GM12864 (cell line): ENCODE results near the gene INPP4B.

Experiments
- DNase-seq: peaks from one replicate; pipeline ENCODE4 v3.0.0-alpha.2; 2011; ENCODE audit warnings: low read depth
- H3K4me3 ChIP-seq: 2 replicates; pipeline ENCODE4 v1.5.1; 2011; ENCODE audit warnings: mild to moderate bottlenecking, low read depth, low read length, control low read depth
- TF ChIP-seq, protein P1 (sequence below): IDR thresholded peaks from 2 replicates; pipeline ENCODE4 v1.5.1; 2011; ENCODE audit warnings: low read depth, mild to moderate bottlenecking, moderate library complexity, low read length, control low read depth, inconsistent platforms; ENCODE audit errors: missing control alignments

Gene INPP4B

DNA sequence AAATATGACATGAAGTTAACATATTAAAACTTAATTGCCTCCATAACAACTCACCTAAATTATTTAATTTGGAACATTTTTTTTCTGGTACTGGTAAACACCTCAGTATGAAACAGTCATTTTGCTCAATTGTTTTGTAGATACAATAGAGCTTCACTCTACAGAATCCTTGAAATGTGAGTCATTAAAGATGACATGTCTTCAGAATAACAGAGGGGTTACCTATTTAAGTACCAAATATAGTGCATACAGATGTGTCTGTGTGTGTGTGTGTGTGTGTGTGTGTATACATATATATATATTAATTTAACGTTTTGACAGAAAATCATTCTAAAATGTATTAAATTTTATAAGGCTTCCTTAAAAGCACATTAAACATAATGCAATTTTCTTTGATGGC is 297.6 kb downstream of the INPP4B start:
- TF ChIP-seq, protein P1, sequence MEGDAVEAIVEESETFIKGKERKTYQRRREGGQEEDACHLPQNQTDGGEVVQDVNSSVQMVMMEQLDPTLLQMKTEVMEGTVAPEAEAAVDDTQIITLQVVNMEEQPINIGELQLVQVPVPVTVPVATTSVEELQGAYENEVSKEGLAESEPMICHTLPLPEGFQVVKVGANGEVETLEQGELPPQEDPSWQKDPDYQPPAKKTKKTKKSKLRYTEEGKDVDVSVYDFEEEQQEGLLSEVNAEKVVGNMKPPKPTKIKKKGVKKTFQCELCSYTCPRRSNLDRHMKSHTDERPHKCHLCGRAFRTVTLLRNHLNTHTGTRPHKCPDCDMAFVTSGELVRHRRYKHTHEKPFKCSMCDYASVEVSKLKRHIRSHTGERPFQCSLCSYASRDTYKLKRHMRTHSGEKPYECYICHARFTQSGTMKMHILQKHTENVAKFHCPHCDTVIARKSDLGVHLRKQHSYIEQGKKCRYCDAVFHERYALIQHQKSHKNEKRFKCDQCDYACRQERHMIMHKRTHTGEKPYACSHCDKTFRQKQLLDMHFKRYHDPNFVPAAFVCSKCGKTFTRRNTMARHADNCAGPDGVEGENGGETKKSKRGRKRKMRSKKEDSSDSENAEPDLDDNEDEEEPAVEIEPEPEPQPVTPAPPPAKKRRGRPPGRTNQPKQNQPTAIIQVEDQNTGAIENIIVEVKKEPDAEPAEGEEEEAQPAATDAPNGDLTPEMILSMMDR, result no peak
- no peak overlapping the region for H3K4me3 ChIP-seq
- DNase-seq, result no peak

DNA sequence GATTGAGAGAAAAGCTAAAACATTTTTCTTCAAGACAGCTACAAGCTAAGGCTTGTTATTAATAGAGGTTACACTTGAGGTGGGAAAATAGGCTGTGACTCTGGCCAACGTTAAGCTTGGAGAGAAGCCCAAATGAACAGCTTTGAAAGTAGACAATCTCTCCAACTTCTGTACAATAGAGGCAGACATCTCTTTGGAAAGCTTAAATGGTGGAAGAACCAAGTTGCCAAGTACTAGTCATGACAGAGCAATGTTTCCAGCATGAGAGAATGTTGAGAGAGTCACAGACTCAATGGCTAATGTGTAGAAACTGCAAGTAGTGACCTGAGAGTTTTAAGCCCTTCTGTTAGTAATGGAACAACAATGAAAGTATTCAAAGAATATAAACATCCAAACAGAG is 298.1 kb downstream of the INPP4B start:
- no peak for DNase-seq
- TF ChIP-seq, protein P1, result no peak
- no peak overlapping the region for H3K4me3 ChIP-seq

- DNase-seq, result no peak
- no peak overlapping the region for H3K4me3 ChIP-seq
- TF ChIP-seq, protein P1, result no peak
These were observed 301.5 kb downstream of the INPP4B start for GRCh38 chr4:142544594-142544993.

DNA sequence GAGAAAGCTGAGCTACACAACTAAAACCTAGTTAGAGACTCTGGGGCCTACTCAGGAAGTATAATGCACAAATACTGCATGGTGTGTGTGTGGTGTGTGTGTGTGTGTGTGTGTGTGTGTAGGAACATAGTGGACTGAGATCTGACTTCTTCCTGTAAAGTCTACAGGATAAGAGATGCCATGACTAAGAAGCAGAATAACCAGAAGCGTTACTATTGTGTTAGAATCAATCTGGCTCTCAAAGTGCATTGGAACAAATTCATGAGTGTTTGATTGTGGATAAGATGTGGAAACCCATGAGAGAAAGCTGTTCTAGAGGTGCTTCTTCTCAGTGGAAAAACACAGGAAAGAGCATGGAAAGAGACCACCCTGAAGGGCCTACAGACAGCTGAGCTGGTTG is 302.1 kb downstream of the INPP4B start:
- no peak overlapping the region for H3K4me3 ChIP-seq
- TF ChIP-seq, protein P1, result no peak
- no peak for DNase-seq

DNA sequence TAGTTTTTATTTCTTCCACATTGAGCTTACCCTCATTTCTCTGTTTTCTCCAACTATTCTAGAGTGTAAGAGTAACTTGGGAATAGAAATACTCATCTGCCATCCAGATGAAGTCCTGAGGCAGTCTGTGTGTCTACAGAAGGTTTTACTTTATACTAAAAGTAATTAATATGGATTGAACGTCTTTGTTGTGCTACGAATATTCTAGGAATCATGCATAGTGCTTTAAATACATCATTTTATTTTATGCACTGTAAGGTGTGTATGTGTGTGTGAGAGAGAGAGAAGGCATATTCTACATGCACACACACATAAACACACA is 305.7 kb downstream of the INPP4B start:
- no peak overlapping the region for H3K4me3 ChIP-seq
- no peak for DNase-seq
- TF ChIP-seq, protein P1, result no peak

GRCh38 chr4:142539796-142540482 is 306.2 kb downstream of the INPP4B start:
- H3K4me3 ChIP-seq, result no peak overlapping the region
- TF ChIP-seq, protein P1, result no peak
- no peak for DNase-seq

GRCh38 chr4:142535009-142535408 is 311.1 kb downstream of the INPP4B start:
- TF ChIP-seq, protein P1, result no peak
- DNase-seq, result no peak

More at GRCh38 chr4:142535009-142535408, 311.1 kb downstream of the INPP4B start:
- H3K4me3 ChIP-seq, result no peak overlapping the region
